Sigmoid colon (tissue), 7 donors: ENCODE data around the gene PDE4D. TPM values are rescaled to one million over a fixed set of nuclear protein-coding genes. Genes with fewer than 3 reads are reported as not detected.

Source experiments
- DNase-seq: peaks from one replicate; pipeline ENCODE4 v3.0.0-alpha.2; 2019
- H3K27ac ChIP-seq, 4 donors: fragments of 200-600 bp; sonication (generic); one replicate each; pipeline ENCODE4 v1.5.1; 2016 to 2019; ENCODE audit warnings: mild to moderate bottlenecking in 1 of 4
- H3K27me3 ChIP-seq, 3 donors: fragments of 200-600 bp; sonication (generic); one replicate each; pipeline ENCODE4 v1.5.1; 2019; ENCODE audit warnings: mild to moderate bottlenecking in 1 of 3
- H3K36me3 ChIP-seq, 4 donors: fragments of 200-600 bp; sonication (generic); one replicate each; pipeline ENCODE4 v1.5.1; 2016 to 2019
- H3K4me1 ChIP-seq, 4 donors: fragments of 200-600 bp; sonication (generic); one replicate each; pipeline ENCODE4 v1.5.1; 2017 to 2019
- H3K4me3 ChIP-seq, 4 donors: fragments of 200-600 bp; sonication (generic); one replicate each; pipeline ENCODE4 v1.5.1; 2017 to 2019; ENCODE audit warnings: mild to moderate bottlenecking in 2 of 4, moderate library complexity in 1 of 4
- H3K9me3 ChIP-seq, 4 donors: fragments of 200-600 bp in 3 of 4; sonication (generic) in 3 of 4; one replicate each; pipeline versions ENCODE4 v1.5.1 to v1.6.1; 2013 to 2019
- CTCF ChIP-seq, 4 experiments: fragments of 450-650 bp in 3 of 4; fragments of 200-600 bp in 1 of 4; IDR thresholded peaks; one replicate each; pipeline ENCODE4 v1.5.1; 2016 to 2019; ENCODE audit warnings: antibody characterized with exemption in 4 of 4, mild to moderate bottlenecking in 3 of 4, moderate library complexity in 2 of 4
- EP300 ChIP-seq, 4 donors: sonication (generic); formaldehyde crosslinking; IDR thresholded peaks; one replicate each; pipeline ENCODE4 v1.6.1; 2017; ENCODE audit warnings: antibody characterized with exemption in 4 of 4
- POLR2A ChIP-seq, 2 donors: fragments of 450-650 bp; IDR thresholded peaks; one replicate each; pipeline ENCODE4 v1.6.1; 2016; ENCODE audit warnings: antibody characterized with exemption in 2 of 2, mild to moderate bottlenecking in 2 of 2, moderate library complexity in 2 of 2
- POLR2AphosphoS5 ChIP-seq, 4 donors: sonication (generic); formaldehyde crosslinking; IDR thresholded peaks; one replicate each; pipeline ENCODE4 v1.6.1; 2017; ENCODE audit warnings: antibody characterized with exemption in 4 of 4
- WGBS, 2 donors: extraction: QIAGEN DNeasy Blood & Tissue Kit; methylation state at CpG; one replicate each; pipeline ENCODE4 v1.1.7; 2013; 5-methylcytosine and 5-hydroxymethylcytosine counted together
- intact Hi-C: fragments of 100-400 bp; cut with DNase I; formaldehyde crosslinking; loops from one replicate; pipeline ENCODE4 v1.15.1; 2023
- polyA plus RNA-seq, 3 donors: library from polyadenylated mRNA; stranded (reverse); fragments of 200-250 nt; gene quantifications; one replicate each; pipeline ENCODE4 v1.2.3, GENCODE V29; 2013
- total RNA-seq, 4 donors: library from RNA; depleted of rRNA; stranded (reverse); fragments of >200 nt; gene quantifications; one replicate each; pipeline ENCODE4 v1.1.0, GENCODE V29; 2016
- donor health status: healthy with polysubstance abuse.
- donor health status: Bipolar disorder and iron deficiency.
- donor health status: healthy.

The PDE4D gene
- total and polyA plus RNA-seq, 7 donors: 6.0 to 289 (median 169) TPM

- 90 to 93% methylated on average over 4 of the region's 4 CpGs for WGBS, 2 donors
- H3K4me1 ChIP-seq: peaks cover 0 to 10% (median under 1%) of the 10 kb centered on the region in 4 donors
- no peaks in the 10 kb centered on the region for H3K9me3 ChIP-seq
- H3K27me3 ChIP-seq: no peaks in the 10 kb centered on the region
- DNase-seq: no peak
- no peaks in the 10 kb centered on the region for H3K36me3 ChIP-seq
- H3K4me3 ChIP-seq: no peak overlapping the region
- intact Hi-C loops: no loop called here
- TF ChIP-seq POLR2AphosphoS5 (IDR thresholded peaks at IDR 0.05): no peak
- TF ChIP-seq EP300 (IDR thresholded peaks at IDR 0.05): no peak
- TF ChIP-seq CTCF (IDR thresholded peaks at IDR 0.05): no peak
- no peak for TF ChIP-seq POLR2A (IDR thresholded peaks at IDR 0.05)
- no peak overlapping the region for H3K27ac ChIP-seq
Observed at GRCh38 chr5:59554501-59554900, 339.0 kb downstream of the PDE4D start.

- Histone ChIP-seq H3K27ac (no peak overlapping the region), H3K27me3 (no peaks in the 10 kb centered on the region), H3K4me3 (no peak overlapping the region), H3K9me3 (no peaks in the 10 kb centered on the region), H3K4me1 (peaks cover 0 to 7% (median 3%) of the 10 kb centered on the region in 4 donors), H3K36me3 (no peaks in the 10 kb centered on the region)
- no peak for DNase-seq
- TF ChIP-seq POLR2AphosphoS5 (IDR thresholded peaks at IDR 0.05) (no peak), POLR2A (IDR thresholded peaks at IDR 0.05) (no peak), CTCF (IDR thresholded peaks at IDR 0.05) (no peak), EP300 (IDR thresholded peaks at IDR 0.05) (no peak)
- intact Hi-C loops: no loop called here
Observed at GRCh38 chr5:59553992-59554391, 339.5 kb downstream of the PDE4D start.

GRCh38 chr5:59548807-59549357, 344.6 kb downstream of the PDE4D start:
- Histone ChIP-seq H3K4me1 (peaks cover 0 to 22% (median 10%) of the 10 kb centered on the region in 4 donors), H3K4me3 (no peak overlapping the region), H3K27ac (no peak overlapping the region), H3K27me3 (no peaks in the 10 kb centered on the region), H3K9me3 (no peaks in the 10 kb centered on the region), H3K36me3 (no peaks in the 10 kb centered on the region)
- TF ChIP-seq EP300 (IDR thresholded peaks at IDR 0.05) (no peak), POLR2AphosphoS5 (IDR thresholded peaks at IDR 0.05) (no peak), CTCF (IDR thresholded peaks at IDR 0.05) (no peak), POLR2A (IDR thresholded peaks at IDR 0.05) (no peak)
- 28 to 76% methylated on average over 4 of the region's 4 CpGs for WGBS, 2 donors
- intact Hi-C loops: no loop called here
- no peak for DNase-seq

- intact Hi-C loops: no loop called here
- Histone ChIP-seq H3K9me3 (no peaks in the 10 kb centered on the region), H3K27ac (no peak overlapping the region), H3K27me3 (no peaks in the 10 kb centered on the region), H3K36me3 (no peaks in the 10 kb centered on the region), H3K4me1 (peaks cover 0 to 34% (median 21%) of the 10 kb centered on the region in 4 donors), H3K4me3 (no peak overlapping the region)
- 79 to 81% methylated on average over 3 of the region's 3 CpGs for WGBS, 2 donors
- TF ChIP-seq EP300 (IDR thresholded peaks at IDR 0.05) (no peak), POLR2AphosphoS5 (IDR thresholded peaks at IDR 0.05) (no peak), POLR2A (IDR thresholded peaks at IDR 0.05) (no peak), CTCF (IDR thresholded peaks at IDR 0.05) (no peak)
- DNase-seq: no peak
Observed at GRCh38 chr5:59547731-59548130, 345.8 kb downstream of the PDE4D start.

DNA sequence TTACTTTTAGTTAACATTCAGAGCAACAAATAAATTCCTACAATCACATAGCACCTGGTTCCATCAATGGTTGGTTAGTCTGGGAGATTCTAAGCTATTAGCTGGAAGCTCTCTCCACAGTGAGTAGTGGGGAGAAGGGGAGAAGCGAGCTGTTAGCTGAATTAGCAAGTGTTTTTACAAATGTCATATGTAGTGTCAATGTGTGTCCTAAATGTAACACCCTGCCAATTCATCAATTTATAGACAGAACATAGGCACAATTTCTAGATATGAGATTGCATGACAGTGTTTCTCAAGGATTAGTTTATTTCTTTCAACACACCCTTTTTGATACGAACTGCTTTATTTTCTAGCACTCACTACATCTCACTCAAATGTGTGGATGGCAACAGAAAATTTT, 349.0 kb downstream of the PDE4D start:
- WGBS, 2 donors: 89 to 91% methylated on average over 2 of the region's 2 CpGs

More for the DNA sequence above, 349.0 kb downstream of the PDE4D start:
- Histone ChIP-seq H3K27ac (peak overlapping the region in 2 of 4 donors; percentile 38 to 65), H3K4me1 (peaks cover 0 to 64% (median 46%) of the 10 kb centered on the region in 4 donors), H3K36me3 (no peaks in the 10 kb centered on the region), H3K4me3 (no peak overlapping the region), H3K9me3 (no peaks in the 10 kb centered on the region), H3K27me3 (no peaks in the 10 kb centered on the region)
- TF ChIP-seq POLR2A (IDR thresholded peaks at IDR 0.05) (no peak), POLR2AphosphoS5 (IDR thresholded peaks at IDR 0.05) (no peak)
- intact Hi-C loops: no loop called here
- DNase-seq: no peak
